Mucosa of descending colon (tissue), 3 donors: ENCODE results near the gene UNC13A. TPM values are rescaled to one million over a fixed set of nuclear protein-coding genes. Genes with fewer than 3 reads are reported as not detected.

ENCODE experiments used
- ATAC-seq: fragments of 200-7000 bp; cut with Tn5 transposase; one replicate; pipeline ENCODE4 v1.9.1; 2020; ENCODE audit warnings: mild to moderate bottlenecking, moderate library complexity
- DNase-seq, 3 donors: peaks; one replicate each; pipeline ENCODE4 v3.0.0-alpha.2; 2020
- H3K36me3 ChIP-seq: fragments of 200-600 bp; one replicate; pipeline ENCODE4 v1.8.0; 2021; ENCODE audit warnings: low read depth, mild to moderate bottlenecking
- H3K4me1 ChIP-seq: fragments of 200-600 bp; one replicate; pipeline ENCODE4 v1.8.0; 2021; ENCODE audit warnings: low read depth, mild to moderate bottlenecking
- H3K4me3 ChIP-seq: fragments of 200-600 bp; one replicate; pipeline ENCODE4 v1.8.0; 2021; ENCODE audit warnings: mild to moderate bottlenecking
- H3K9me3 ChIP-seq: fragments of 200-600 bp; one replicate; pipeline ENCODE4 v1.8.0; 2021; ENCODE audit warnings: mild to moderate bottlenecking
- CTCF ChIP-seq: fragments of 200-600 bp; IDR thresholded peaks from one replicate; pipeline ENCODE4 v1.8.0; 2022; ENCODE audit warnings: antibody characterized with exemption, mild to moderate bottlenecking
- intact Hi-C, 2 donors: fragments of 100-400 bp; cut with DNase I in 1 of 2; cut with micrococcal nuclease in 1 of 2; formaldehyde crosslinking; loops; one replicate each; pipeline versions ENCODE4 v1.11.0 to v1.11.1; 2022; cut with DNase I, micrococcal nuclease
- total RNA-seq, 3 donors: library from RNA; stranded (reverse); fragmentation: NEBNext Ultra II Directional in 2 of 3; extraction: Animal tissue kit (Norgen Biotek cat#: 25700) in 2 of 3; gene quantifications; one replicate each; pipeline versions ENCODE4 v1.2.1 to v1.2.4, GENCODE V29; 2021 to 2023
- donor health status: DM: no; HTN: no; CAD: no; lungs with moderate emphysema.
- donor health status: DM: no; HTN: no; CAD: no.
- donor health status: DM: no; HTN: yes; CAD: no.

The UNC13A gene
- total RNA-seq, 3 donors from 2014 or later, result 0.53 to 0.85 (median 0.72) TPM

- no peak for TF ChIP-seq CTCF
- DNase-seq, result no peak
- no peaks in the 10 kb centered on the region for H3K9me3 ChIP-seq
- no peaks in the 10 kb centered on the region for H3K4me1 ChIP-seq
- H3K4me3 ChIP-seq, result no peak overlapping the region
- H3K36me3 ChIP-seq, result no peaks in the 10 kb centered on the region
- ATAC-seq, result no peak
- intact Hi-C loops, result no loop called here
These were observed 32.2 kb downstream of the UNC13A start for GRCh38 chr19:17655751-17656472.

GRCh38 chr19:17654993-17655392, 33.2 kb downstream of the UNC13A start:
- Histone ChIP-seq H3K4me3 (no peak overlapping the region), H3K4me1 (no peaks in the 10 kb centered on the region), H3K9me3 (no peaks in the 10 kb centered on the region), H3K36me3 (no peaks in the 10 kb centered on the region)
- ATAC-seq (peak; percentile 91), DNase-seq (peak; percentile 50 to 66 (median 62))
- no peak for TF ChIP-seq CTCF
- intact Hi-C loops, result no loop called here

- Histone ChIP-seq H3K9me3 (no peaks in the 10 kb centered on the region), H3K4me3 (no peak overlapping the region), H3K36me3 (no peaks in the 10 kb centered on the region), H3K4me1 (no peaks in the 10 kb centered on the region)
- intact Hi-C loops, result no loop called here
- DNase-seq (no peak), ATAC-seq (no peak)
- no peak for TF ChIP-seq CTCF
These were observed 35.5 kb downstream of the UNC13A start for GRCh38 chr19:17652627-17653026.

- no peaks in the 10 kb centered on the region for H3K9me3 ChIP-seq
- no peaks in the 10 kb centered on the region for H3K36me3 ChIP-seq
- no peak overlapping the region for H3K4me3 ChIP-seq
- DNase-seq (peak in 1 of 3 donors; percentile 35), ATAC-seq (no peak)
- intact Hi-C loops, result no loop called here
- no peak for TF ChIP-seq CTCF
- no peaks in the 10 kb centered on the region for H3K4me1 ChIP-seq
These were observed 39.4 kb downstream of the UNC13A start for GRCh38 chr19:17648786-17649185.

GRCh38 chr19:17648097-17648660, 40.0 kb downstream of the UNC13A start:
- intact Hi-C loops, result no loop called here
- no peak for TF ChIP-seq CTCF
- ATAC-seq, result no peak

More at GRCh38 chr19:17648097-17648660, 40.0 kb downstream of the UNC13A start:
- H3K36me3 ChIP-seq, result no peaks in the 10 kb centered on the region
- H3K4me3 ChIP-seq, result no peak overlapping the region
- no peaks in the 10 kb centered on the region for H3K9me3 ChIP-seq
- no peaks in the 10 kb centered on the region for H3K4me1 ChIP-seq
- DNase-seq, result peak in 1 of 3 donors; percentile 35
